Caco-2 (cell line): ENCODE measurements around the gene PTPN23. TPM values are rescaled to one million over a fixed set of nuclear protein-coding genes. Genes with fewer than 3 reads are reported as not detected.

Source experiments
- BruUV-seq: library from RNA; stranded (reverse); fragments of 400-500 nt; replicated peaks from 2 replicates; lab custom pipeline; 2021; lab: Mats Ljungman, UMichigan
- CTCF ChIA-PET: fragments of 300-600 bp; sonication (Branson Sonifier 250); formaldehyde crosslinking; loops from one replicate; lab custom pipeline; 2022; ENCODE audit warnings: antibody characterized with exemption; lab: Charles Lee
- POLR2A ChIA-PET: fragments of 300-600 bp; sonication (Branson Sonifier 250); formaldehyde crosslinking; loops from one replicate; lab custom pipeline; 2022; ENCODE audit warnings: antibody characterized with exemption; lab: Charles Lee
- DNase-seq, 2 experiments: peaks; one replicate each; pipeline versions ENCODE4 v3.0.0 to v3.0.0-alpha.2; 2020 to 2022
- H3K27me3 ChIP-seq: replicated peaks from 2 replicates; pipeline ENCODE4 v1.6.0; 2011; ENCODE audit warnings: low read length; ENCODE audit not compliant: control insufficient read depth, insufficient read depth
- H3K36me3 ChIP-seq: 2 replicates; pipeline ENCODE4 v1.5.1; 2011; ENCODE audit warnings: low read length; ENCODE audit not compliant: control insufficient read depth, insufficient read depth
- H3K4me1 ChIP-seq: fragments of 250-450 bp; sonication (Bioruptor Pico); 2 replicates; pipeline ENCODE4 v1.5.1; 2020; ENCODE audit warnings: mild to moderate bottlenecking
- H3K4me3 ChIP-seq: 2 replicates; pipeline ENCODE4 v1.5.1; 2011; ENCODE audit warnings: low read depth, mild to moderate bottlenecking, control low read depth, low read length
- H3K9me3 ChIP-seq: fragments of 250-450 bp; sonication (Bioruptor Pico); 2 replicates; pipeline ENCODE4 v1.5.1; 2020; ENCODE audit warnings: mild to moderate bottlenecking, moderate library complexity
- H3K27ac Mint-ChIP-seq: one replicate; pipeline ENCODE4 v1.8.0; 2022; ENCODE audit warnings: mixed read lengths; ENCODE audit not compliant: unreplicated experiment
- H3K27me3 Mint-ChIP-seq: one replicate; pipeline ENCODE4 v1.8.0; 2022; ENCODE audit warnings: mixed read lengths; ENCODE audit not compliant: insufficient read depth, unreplicated experiment
- H3K36me3 Mint-ChIP-seq: one replicate; pipeline ENCODE4 v1.8.0; 2022; ENCODE audit warnings: mild to moderate bottlenecking, mixed read lengths; ENCODE audit not compliant: insufficient read depth, unreplicated experiment
- H3K4me1 Mint-ChIP-seq: one replicate; pipeline ENCODE4 v1.8.0; 2022; ENCODE audit warnings: low read depth, mixed read lengths; ENCODE audit not compliant: unreplicated experiment
- H3K4me3 Mint-ChIP-seq: one replicate; pipeline ENCODE4 v1.8.0; 2022; ENCODE audit warnings: mild to moderate bottlenecking, moderate library complexity, mixed read lengths; ENCODE audit not compliant: unreplicated experiment
- H3K9me3 Mint-ChIP-seq: one replicate; pipeline ENCODE4 v1.8.0; 2022; ENCODE audit warnings: mixed read lengths; ENCODE audit not compliant: unreplicated experiment
- CTCF ChIP-seq, 2 experiments: fragments of 200-600 bp in 1 of 2; IDR thresholded peaks; 1 replicate in 1 of 2; 2 replicates in 1 of 2; pipeline versions ENCODE4 v1.5.1 to v1.8.0; 2011 to 2022; ENCODE audit warnings: antibody characterized with exemption in 1 of 2, control low read depth in 1 of 2, inconsistent platforms in 1 of 2, low read depth in 1 of 2, low read length in 1 of 2, mild to moderate bottlenecking in 1 of 2, moderate library complexity in 1 of 2; ENCODE audit not compliant: insufficient read depth in 1 of 2, severe bottlenecking in 1 of 2, unreplicated experiment in 1 of 2
- intact Hi-C: fragments of 100-400 bp; cut with micrococcal nuclease; formaldehyde crosslinking; loops from one replicate; pipeline ENCODE4 v1.10.0; 2022; ENCODE audit not compliant: unreplicated experiment
- total RNA-seq: library from RNA; stranded (reverse); gene quantifications from 2 replicates; pipeline ENCODE4 v1.2.3, GENCODE V29; 2022

Gene PTPN23
- total RNA-seq, 1 experiment from 2014 or later = 49.6 TPM

GRCh38 chr3:47420511-47421484, 40.0 kb downstream of the PTPN23 start:
- ChIA-PET POLR2A (interaction anchor here (0.6 to 1.0 kb wide), 2 partner anchors 8 to 360 kb away, joined by 3 read pairs; no protein-coding TSS in a partner anchor), CTCF (interaction anchor here (0.5 to 2.3 kb wide), 22 partner anchors 13 to 183 kb away, joined by 3 to 42 read pairs (median 5); partner anchors contain the start of genes PTPN23 and SCAP)
- Mint-ChIP-seq H3K36me3 (peaks cover 84% of the 10 kb centered on the region), H3K9me3 (no peaks in the 10 kb centered on the region), H3K27ac (peak overlapping the region; percentile 45), H3K4me1 (peaks cover 17% of the 10 kb centered on the region), H3K4me3 (no peak overlapping the region), H3K27me3 (no peaks in the 10 kb centered on the region)
- no TSS peak for BruUV-seq
- peak; percentile 87 to 96 for TF ChIP-seq CTCF (IDR thresholded peaks at IDR 0.05; ENCODE audit: insufficient read depth in 1 of 2, low read depth in 1 of 2, low read length in 1 of 2, severe bottlenecking in 1 of 2, unreplicated experiment in 1 of 2)
- no peaks in the 10 kb centered on the region for H3K27me3 ChIP-seq
- intact Hi-C loops = loop anchor here (1.0 kb wide), 4 partner anchors 23 to 369 kb away; partner anchors contain the start of gene ELP6
- H3K36me3 ChIP-seq = peaks cover 11% of the 10 kb centered on the region
- DNase-seq = peak; percentile 84 to 91
- H3K4me1 ChIP-seq = peaks cover 8% of the 10 kb centered on the region
- H3K4me3 ChIP-seq = no peak overlapping the region
- H3K9me3 ChIP-seq = no peaks in the 10 kb centered on the region

- Mint-ChIP-seq H3K36me3 (peaks cover 72% of the 10 kb centered on the region), H3K27ac (peak overlapping the region; percentile 42), H3K4me1 (peaks cover 11% of the 10 kb centered on the region), H3K27me3 (no peaks in the 10 kb centered on the region), H3K4me3 (no peak overlapping the region), H3K9me3 (no peaks in the 10 kb centered on the region)
- DNase-seq = peak in 1 of 2 experiments; percentile 39
- Histone ChIP-seq H3K27me3 (no peaks in the 10 kb centered on the region), H3K4me1 (peaks cover 8% of the 10 kb centered on the region), H3K36me3 (peaks cover 14% of the 10 kb centered on the region), H3K4me3 (no peak overlapping the region), H3K9me3 (no peaks in the 10 kb centered on the region)
- TF ChIP-seq CTCF (IDR thresholded peaks at IDR 0.05; ENCODE audit: insufficient read depth in 1 of 2, low read depth in 1 of 2, low read length in 1 of 2, severe bottlenecking in 1 of 2, unreplicated experiment in 1 of 2) = peak in 1 of 2 experiments; percentile 40
- CTCF ChIA-PET = interaction anchor here (0.9 to 2.3 kb wide), 11 partner anchors 12 to 100 kb away, joined by 3 to 42 read pairs (median 4); partner anchors contain the start of gene SCAP
- intact Hi-C loops = loop anchor here (1.0 kb wide), 4 partner anchors 21 to 367 kb away; partner anchors contain the start of gene ELP6
- POLR2A ChIA-PET = interaction anchor here (0.6 kb wide), 1 partner anchor 359 kb away, joined by 3 read pairs; no protein-coding TSS in a partner anchor
- no TSS peak for BruUV-seq
These were observed 41.2 kb downstream of the PTPN23 start for GRCh38 chr3:47421741-47422649.
